Measurements from ENCODE around the gene ENKUR.

ENKUR gene

DNA sequence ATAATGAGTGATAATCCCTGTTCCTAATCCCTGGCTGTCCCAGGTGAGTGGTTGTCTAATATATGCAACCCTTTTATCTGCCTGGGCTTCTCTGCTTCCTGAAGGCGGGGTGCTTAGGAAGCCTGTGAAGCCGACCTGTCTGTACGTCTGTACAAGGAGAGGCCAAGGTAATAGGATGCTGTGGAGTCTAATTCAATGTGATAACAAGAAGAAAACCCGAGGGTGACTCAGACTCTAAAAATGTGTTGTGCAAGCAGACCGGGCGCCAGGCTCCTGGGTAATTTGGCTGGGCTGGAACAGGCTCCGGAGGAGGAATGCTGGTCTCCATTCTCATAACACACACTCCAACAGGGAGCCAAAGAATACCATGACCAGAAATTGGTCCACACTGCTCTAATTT is 44.0 kb upstream of the ENKUR start:
- no peak overlapping the region for H3K4me3 ChIP-seq (ENCODE audit: low read depth, low read length)
- TF ChIP-seq, protein P1, sequence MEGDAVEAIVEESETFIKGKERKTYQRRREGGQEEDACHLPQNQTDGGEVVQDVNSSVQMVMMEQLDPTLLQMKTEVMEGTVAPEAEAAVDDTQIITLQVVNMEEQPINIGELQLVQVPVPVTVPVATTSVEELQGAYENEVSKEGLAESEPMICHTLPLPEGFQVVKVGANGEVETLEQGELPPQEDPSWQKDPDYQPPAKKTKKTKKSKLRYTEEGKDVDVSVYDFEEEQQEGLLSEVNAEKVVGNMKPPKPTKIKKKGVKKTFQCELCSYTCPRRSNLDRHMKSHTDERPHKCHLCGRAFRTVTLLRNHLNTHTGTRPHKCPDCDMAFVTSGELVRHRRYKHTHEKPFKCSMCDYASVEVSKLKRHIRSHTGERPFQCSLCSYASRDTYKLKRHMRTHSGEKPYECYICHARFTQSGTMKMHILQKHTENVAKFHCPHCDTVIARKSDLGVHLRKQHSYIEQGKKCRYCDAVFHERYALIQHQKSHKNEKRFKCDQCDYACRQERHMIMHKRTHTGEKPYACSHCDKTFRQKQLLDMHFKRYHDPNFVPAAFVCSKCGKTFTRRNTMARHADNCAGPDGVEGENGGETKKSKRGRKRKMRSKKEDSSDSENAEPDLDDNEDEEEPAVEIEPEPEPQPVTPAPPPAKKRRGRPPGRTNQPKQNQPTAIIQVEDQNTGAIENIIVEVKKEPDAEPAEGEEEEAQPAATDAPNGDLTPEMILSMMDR (IDR thresholded peaks at IDR 0.05; ENCODE audit: insufficient read depth, low read depth, low read length, missing control alignments), result no peak
- no peak for DNase-seq (ENCODE audit: low read depth)

DNA sequence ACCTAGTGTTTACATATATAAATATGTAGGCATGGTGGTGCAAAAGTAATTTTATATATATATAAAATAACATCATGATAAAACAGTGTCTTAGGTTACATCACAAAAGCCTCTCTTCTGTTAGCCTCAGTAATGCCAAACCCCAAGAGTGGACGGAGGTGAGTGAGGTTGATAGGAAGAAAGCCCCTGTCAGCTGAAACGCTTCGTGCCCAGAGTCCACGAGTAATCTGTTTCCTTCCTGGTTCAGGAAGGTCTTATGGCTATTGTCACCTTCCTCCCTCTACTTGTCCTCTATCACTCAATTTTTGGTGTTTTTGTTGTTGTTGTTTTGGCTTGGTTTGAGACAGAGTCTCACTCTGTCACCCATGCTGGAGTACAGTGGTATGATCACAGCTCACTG is 41.9 kb upstream of the ENKUR start:
- no peak for DNase-seq (ENCODE audit: low read depth)
- TF ChIP-seq, protein P1 (IDR thresholded peaks at IDR 0.05; ENCODE audit: insufficient read depth, low read depth, low read length, missing control alignments), result no peak
- no peak overlapping the region for H3K4me3 ChIP-seq (ENCODE audit: low read depth, low read length)

DNA sequence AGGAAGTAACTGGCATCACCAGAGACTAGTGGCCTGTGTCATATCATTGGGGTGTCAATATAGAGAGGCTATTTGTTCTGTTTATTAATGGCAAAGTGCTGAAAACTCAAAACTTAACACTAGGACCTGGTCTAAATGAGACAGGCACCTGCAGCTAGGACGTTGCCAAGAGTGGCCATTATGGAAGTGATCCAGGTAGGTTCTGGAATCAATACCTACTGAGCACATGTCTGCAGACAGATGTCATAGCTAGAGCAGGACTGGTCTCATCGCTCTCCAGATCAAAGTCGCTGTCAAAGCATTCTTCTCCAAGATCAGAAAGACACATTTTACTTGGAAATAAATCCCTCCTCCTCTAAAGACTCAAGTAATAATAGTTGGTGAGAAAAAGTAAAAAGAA is 40.8 kb upstream of the ENKUR start:
- TF ChIP-seq, protein P1 (IDR thresholded peaks at IDR 0.05; ENCODE audit: insufficient read depth, low read depth, low read length, missing control alignments), result no peak
- H3K4me3 ChIP-seq (ENCODE audit: low read depth, low read length), result no peak overlapping the region
- DNase-seq (ENCODE audit: low read depth), result no peak

DNA sequence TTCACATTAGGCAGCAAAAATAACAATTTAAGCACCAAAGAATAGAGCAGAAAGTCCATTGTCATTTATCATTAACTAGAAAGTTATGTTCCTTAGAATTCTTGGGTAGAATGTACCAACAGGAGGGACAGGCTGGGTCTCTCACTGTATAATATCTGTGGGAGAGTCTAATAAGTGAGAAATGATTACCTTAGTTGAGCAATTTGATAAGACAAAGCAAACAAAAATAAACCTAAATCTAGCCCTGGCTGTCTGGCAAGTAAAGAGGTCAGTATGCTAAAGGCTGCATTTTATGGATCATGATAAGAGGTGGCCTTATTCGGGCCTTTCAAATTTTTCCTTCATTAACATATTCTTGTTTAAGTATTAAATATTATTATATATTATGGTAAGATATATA is 36.1 kb upstream of the ENKUR start:
- DNase-seq (ENCODE audit: low read depth), result no peak
- TF ChIP-seq, protein P1 (IDR thresholded peaks at IDR 0.05; ENCODE audit: insufficient read depth, low read depth, low read length, missing control alignments), result no peak
- H3K4me3 ChIP-seq (ENCODE audit: low read depth, low read length), result no peak overlapping the region

DNA sequence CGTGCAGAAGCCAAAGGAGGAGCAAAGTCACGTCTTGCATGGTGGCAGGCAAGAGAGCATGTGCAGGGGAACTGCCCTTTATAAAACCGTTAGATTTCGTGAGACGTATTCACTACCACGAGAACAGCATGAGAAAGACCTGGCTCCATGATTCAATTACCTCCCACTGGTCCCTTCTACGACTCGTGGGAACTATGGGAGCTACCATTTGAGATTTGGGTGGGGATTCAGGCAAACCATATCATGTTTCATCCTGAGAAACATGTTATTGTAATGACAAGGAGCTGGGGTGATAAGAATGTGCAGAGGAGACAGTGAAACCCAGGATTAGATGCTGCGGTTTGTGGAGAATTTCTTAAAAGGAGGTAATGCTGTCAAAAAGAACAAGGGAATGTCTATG is 34.4 kb upstream of the ENKUR start:
- TF ChIP-seq, protein P1 (IDR thresholded peaks at IDR 0.05; ENCODE audit: insufficient read depth, low read depth, low read length, missing control alignments), result no peak
- DNase-seq (ENCODE audit: low read depth), result no peak
- no peak overlapping the region for H3K4me3 ChIP-seq (ENCODE audit: low read depth, low read length)

DNA sequence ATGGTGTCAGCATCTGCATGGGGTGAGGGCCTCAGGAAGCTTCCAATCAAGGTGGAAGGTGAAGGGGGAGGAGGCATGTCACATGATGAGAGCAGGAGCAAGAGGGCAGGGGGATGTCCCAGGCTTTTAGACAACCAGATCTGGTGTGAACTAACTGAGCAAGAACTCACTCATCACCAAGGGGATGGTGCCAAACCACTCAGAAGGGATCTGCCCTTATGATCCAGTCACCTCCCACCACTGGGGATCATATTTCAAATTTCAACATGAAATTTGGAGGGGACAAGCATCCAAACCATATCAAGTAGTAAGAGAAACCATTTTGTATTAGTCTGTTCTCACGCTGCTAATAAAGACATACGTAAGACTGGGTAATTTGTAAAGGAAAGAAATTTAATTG is 34.0 kb upstream of the ENKUR start:
- no peak overlapping the region for H3K4me3 ChIP-seq (ENCODE audit: low read depth, low read length)
- TF ChIP-seq, protein P1 (IDR thresholded peaks at IDR 0.05; ENCODE audit: insufficient read depth, low read depth, low read length, missing control alignments), result no peak
- no peak for DNase-seq (ENCODE audit: low read depth)

DNA sequence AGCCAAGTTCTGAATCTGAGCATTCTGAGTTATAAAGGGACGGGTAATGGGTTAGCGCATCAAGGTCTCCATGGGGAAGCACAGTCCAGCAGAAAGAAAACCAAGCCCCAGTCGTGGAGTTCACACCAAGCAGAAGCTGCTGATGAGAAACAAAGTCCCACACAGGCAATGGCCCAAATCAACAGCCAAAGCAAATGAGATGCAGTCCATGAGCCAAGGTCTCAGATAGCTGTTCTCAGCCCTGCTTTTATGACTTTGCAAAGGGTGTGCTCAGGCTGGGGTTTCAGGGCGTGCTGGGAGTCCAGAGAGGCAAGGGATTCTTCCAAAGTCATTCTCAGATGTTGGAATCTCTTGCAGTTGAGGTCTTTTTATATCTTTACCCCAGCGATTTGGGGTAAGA is 32.5 kb upstream of the ENKUR start:
- H3K4me3 ChIP-seq (ENCODE audit: low read depth, low read length), result no peak overlapping the region
- TF ChIP-seq, protein P1 (IDR thresholded peaks at IDR 0.05; ENCODE audit: insufficient read depth, low read depth, low read length, missing control alignments), result no peak
- no peak for DNase-seq (ENCODE audit: low read depth)

Measured in GM12865 (cell line).